ENCODE results near the gene KCNH2.

KCNH2 gene

GRCh38 chr7:151008511-151009323 is 30.6 kb upstream of the KCNH2 start:
- TF ChIP-seq TAF1 (IDR thresholded peaks at IDR 0.05; ENCODE audit: borderline replicate concordance, insufficient read depth, low read length) (0 out of 2 replicates have a peak, but pooled peaks have one; percentile 18), SIN3A (IDR thresholded peaks at IDR 0.05; ENCODE audit: borderline replicate concordance, insufficient read depth, low read length) (no peak), POLR2AphosphoS5 (IDR thresholded peaks at IDR 0.05; ENCODE audit: low read depth, low read length) (peak; percentile 73)
- TF ChIP-seq, protein P1, sequence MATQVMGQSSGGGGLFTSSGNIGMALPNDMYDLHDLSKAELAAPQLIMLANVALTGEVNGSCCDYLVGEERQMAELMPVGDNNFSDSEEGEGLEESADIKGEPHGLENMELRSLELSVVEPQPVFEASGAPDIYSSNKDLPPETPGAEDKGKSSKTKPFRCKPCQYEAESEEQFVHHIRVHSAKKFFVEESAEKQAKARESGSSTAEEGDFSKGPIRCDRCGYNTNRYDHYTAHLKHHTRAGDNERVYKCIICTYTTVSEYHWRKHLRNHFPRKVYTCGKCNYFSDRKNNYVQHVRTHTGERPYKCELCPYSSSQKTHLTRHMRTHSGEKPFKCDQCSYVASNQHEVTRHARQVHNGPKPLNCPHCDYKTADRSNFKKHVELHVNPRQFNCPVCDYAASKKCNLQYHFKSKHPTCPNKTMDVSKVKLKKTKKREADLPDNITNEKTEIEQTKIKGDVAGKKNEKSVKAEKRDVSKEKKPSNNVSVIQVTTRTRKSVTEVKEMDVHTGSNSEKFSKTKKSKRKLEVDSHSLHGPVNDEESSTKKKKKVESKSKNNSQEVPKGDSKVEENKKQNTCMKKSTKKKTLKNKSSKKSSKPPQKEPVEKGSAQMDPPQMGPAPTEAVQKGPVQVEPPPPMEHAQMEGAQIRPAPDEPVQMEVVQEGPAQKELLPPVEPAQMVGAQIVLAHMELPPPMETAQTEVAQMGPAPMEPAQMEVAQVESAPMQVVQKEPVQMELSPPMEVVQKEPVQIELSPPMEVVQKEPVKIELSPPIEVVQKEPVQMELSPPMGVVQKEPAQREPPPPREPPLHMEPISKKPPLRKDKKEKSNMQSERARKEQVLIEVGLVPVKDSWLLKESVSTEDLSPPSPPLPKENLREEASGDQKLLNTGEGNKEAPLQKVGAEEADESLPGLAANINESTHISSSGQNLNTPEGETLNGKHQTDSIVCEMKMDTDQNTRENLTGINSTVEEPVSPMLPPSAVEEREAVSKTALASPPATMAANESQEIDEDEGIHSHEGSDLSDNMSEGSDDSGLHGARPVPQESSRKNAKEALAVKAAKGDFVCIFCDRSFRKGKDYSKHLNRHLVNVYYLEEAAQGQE (IDR thresholded peaks at IDR 0.05; ENCODE audit: insufficient read depth in 1 of 2, low read depth in 2 of 2, low read length in 2 of 2) = peak in 1 of 2 experiments; percentile 62; a peak in 1 of 4 replicates

DNA sequence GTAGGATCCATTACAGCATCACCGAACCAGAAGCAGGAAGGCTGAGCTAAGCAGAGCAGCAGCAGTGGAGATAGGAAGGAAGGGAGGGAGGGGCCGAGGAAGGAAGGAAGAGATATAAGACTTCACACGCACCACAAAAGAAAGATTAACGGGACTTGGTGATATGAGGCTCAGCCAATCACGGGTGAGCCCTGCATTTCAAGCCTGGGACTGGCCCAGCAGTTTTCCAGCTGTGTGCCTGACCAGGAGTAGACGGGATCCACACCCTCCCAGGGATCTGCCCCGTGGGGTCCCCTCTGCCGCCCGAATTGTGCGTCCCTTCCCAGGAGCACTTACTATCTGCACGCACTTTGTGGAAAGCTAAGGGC is 30.0 kb upstream of the KCNH2 start:
- TF ChIP-seq SIN3A (IDR thresholded peaks at IDR 0.05; ENCODE audit: borderline replicate concordance, insufficient read depth, low read length) = no peak
- TF ChIP-seq POLR2AphosphoS5 (IDR thresholded peaks at IDR 0.05; ENCODE audit: low read depth, low read length) = no peak
- no peak for TF ChIP-seq FOXP2 (optimal IDR thresholded peaks at IDR 0.05; ENCODE audit: borderline replicate concordance, extremely low read depth, extremely low read length, insufficient read depth)
- TF ChIP-seq TAF1 (IDR thresholded peaks at IDR 0.05; ENCODE audit: borderline replicate concordance, insufficient read depth, low read length) = no peak

DNA sequence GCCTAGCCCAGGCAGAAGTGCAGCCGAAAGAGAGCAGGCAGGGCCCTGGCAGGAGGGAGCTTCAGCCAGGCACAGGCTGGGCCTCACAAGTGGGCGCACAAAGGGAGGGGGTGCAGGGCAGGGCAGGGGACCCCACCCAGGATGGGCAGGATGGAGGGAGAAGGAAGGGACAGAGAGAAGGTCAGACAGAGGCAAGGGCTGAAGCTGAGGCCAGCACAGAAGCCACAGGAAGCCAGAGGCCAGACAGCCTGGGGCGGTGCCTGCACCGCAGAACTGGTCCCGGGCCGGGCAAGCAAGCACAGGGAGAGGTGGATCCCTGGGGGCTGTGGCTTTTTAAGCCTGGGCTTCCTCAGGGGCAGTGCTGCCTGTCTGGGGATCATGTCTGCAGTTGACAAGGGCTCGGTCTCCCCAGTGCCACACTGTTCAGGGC is 29.4 kb upstream of the KCNH2 start:
- TF ChIP-seq FOXP2 (optimal IDR thresholded peaks at IDR 0.05; ENCODE audit: borderline replicate concordance, extremely low read depth, extremely low read length, insufficient read depth) = no peak
- TF ChIP-seq SIN3A (IDR thresholded peaks at IDR 0.05; ENCODE audit: borderline replicate concordance, insufficient read depth, low read length) = no peak
- no peak for TF ChIP-seq TAF1 (IDR thresholded peaks at IDR 0.05; ENCODE audit: borderline replicate concordance, insufficient read depth, low read length)
- no peak for TF ChIP-seq POLR2AphosphoS5 (IDR thresholded peaks at IDR 0.05; ENCODE audit: low read depth, low read length)
- TF ChIP-seq, protein P1 (IDR thresholded peaks at IDR 0.05; ENCODE audit: insufficient read depth in 1 of 2, low read depth in 2 of 2, low read length in 2 of 2) = no peak

DNA sequence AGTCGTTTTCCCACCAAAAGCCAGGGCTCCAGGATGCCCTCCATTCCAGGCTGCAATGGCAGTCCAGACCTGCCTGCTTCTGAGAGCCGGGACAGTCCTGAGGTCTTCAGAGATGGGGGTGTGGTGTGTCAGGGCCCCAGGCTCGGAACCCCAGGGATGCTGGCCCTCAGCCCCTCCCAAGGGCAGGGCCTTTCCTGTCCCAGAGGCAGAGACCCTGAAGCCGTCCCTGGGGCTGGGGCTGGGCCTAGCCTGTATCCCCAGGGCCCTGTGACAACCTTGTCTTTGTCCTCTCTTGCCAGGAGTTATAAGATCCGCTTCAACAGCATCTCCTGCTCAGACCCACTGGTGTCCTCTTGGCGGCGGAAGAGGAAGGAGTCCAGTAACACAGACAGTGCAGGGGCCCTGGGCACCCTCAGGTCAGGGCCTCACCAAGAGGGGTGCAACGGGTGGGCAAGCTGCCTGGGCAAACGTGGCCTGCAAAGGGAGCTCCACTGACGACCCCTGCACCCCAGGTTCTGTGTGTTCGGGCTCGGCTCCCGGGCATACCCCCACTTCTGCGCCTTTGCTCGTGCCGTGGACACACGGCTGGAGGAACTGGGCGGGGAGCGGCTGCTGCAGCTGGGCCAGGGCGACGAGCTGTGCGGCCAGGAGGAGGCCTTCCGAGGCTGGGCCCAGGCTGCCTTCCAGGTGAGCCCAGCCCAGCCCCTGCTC is 28.6 kb upstream of the KCNH2 start:
- no peak for TF ChIP-seq SIN3A (IDR thresholded peaks at IDR 0.05; ENCODE audit: borderline replicate concordance, insufficient read depth, low read length)
- TF ChIP-seq, protein P1 (IDR thresholded peaks at IDR 0.05; ENCODE audit: insufficient read depth in 1 of 2, low read depth in 2 of 2, low read length in 2 of 2) = no peak
- no peak for TF ChIP-seq FOXP2 (optimal IDR thresholded peaks at IDR 0.05; ENCODE audit: borderline replicate concordance, extremely low read depth, extremely low read length, insufficient read depth)
- TF ChIP-seq POLR2AphosphoS5 (IDR thresholded peaks at IDR 0.05; ENCODE audit: low read depth, low read length) = no peak
- TF ChIP-seq TAF1 (IDR thresholded peaks at IDR 0.05; ENCODE audit: borderline replicate concordance, insufficient read depth, low read length) = no peak

- TF ChIP-seq POLR2AphosphoS5 (IDR thresholded peaks at IDR 0.05; ENCODE audit: low read depth, low read length) (no peak), FOXP2 (optimal IDR thresholded peaks at IDR 0.05; ENCODE audit: borderline replicate concordance, extremely low read depth, extremely low read length, insufficient read depth) (no peak), TAF1 (IDR thresholded peaks at IDR 0.05; ENCODE audit: borderline replicate concordance, insufficient read depth, low read length) (no peak), SIN3A (IDR thresholded peaks at IDR 0.05; ENCODE audit: borderline replicate concordance, insufficient read depth, low read length) (no peak)
- TF ChIP-seq, protein P1 (IDR thresholded peaks at IDR 0.05; ENCODE audit: insufficient read depth in 1 of 2, low read depth in 2 of 2, low read length in 2 of 2) = no peak
Observed at GRCh38 chr7:151005566-151005965, 27.4 kb upstream of the KCNH2 start.
